Measurements from ENCODE around the gene GPR161.

GRCh38 chr1:168134642-168135041 is 2.1 kb downstream of the GPR161 start:
- no peak for TF ChIP-seq REST (IDR thresholded peaks at IDR 0.05; ENCODE audit: low read depth)
- no peak for TF ChIP-seq CTCF (IDR thresholded peaks at IDR 0.05 in 2 of 3, conservative IDR thresholded peaks at IDR 0.05 in 1 of 3; ENCODE audit: borderline replicate concordance in 1 of 3, insufficient read depth in 1 of 3, low read depth in 2 of 3, low read length in 2 of 3)
- TF ChIP-seq POLR2A (IDR thresholded peaks at IDR 0.05; ENCODE audit: borderline replicate concordance, extremely low read depth, insufficient read depth, insufficient read length) = no peak
- TF ChIP-seq EZH2phosphoT487 (IDR thresholded peaks at IDR 0.05; ENCODE audit: borderline replicate concordance) = no peak
